ENCODE measurements around the gene OR2T1.
"Not testable (repeated sequence)": the region's sequence is repeated elsewhere in the genome, so short reads cannot be mapped to it uniquely, and the experiment has no call there.

- TF ChIP-seq, protein P1, sequence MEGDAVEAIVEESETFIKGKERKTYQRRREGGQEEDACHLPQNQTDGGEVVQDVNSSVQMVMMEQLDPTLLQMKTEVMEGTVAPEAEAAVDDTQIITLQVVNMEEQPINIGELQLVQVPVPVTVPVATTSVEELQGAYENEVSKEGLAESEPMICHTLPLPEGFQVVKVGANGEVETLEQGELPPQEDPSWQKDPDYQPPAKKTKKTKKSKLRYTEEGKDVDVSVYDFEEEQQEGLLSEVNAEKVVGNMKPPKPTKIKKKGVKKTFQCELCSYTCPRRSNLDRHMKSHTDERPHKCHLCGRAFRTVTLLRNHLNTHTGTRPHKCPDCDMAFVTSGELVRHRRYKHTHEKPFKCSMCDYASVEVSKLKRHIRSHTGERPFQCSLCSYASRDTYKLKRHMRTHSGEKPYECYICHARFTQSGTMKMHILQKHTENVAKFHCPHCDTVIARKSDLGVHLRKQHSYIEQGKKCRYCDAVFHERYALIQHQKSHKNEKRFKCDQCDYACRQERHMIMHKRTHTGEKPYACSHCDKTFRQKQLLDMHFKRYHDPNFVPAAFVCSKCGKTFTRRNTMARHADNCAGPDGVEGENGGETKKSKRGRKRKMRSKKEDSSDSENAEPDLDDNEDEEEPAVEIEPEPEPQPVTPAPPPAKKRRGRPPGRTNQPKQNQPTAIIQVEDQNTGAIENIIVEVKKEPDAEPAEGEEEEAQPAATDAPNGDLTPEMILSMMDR (IDR thresholded peaks at IDR 0.05) = not testable (repeated sequence)
- TF ChIP-seq POLR2A (IDR thresholded peaks at IDR 0.05); POLR2AphosphoS5 (IDR thresholded peaks at IDR 0.05; ENCODE audit: insufficient read depth in 1 of 2, low read depth in 1 of 2): not testable (repeated sequence)
Observed at GRCh38 chr1:248433811-248434415, 31.1 kb downstream of the OR2T1 start.
